GM19193 (cell line): ENCODE measurements around the gene SDSL.

Source experiments
- POLR2A ChIP-seq: IDR thresholded peaks from 4 replicates; pipeline ENCODE4 v1.6.1; 2011; ENCODE audit not compliant: insufficient read depth, insufficient read length; ENCODE audit errors: extremely low read depth

SDSL gene

DNA sequence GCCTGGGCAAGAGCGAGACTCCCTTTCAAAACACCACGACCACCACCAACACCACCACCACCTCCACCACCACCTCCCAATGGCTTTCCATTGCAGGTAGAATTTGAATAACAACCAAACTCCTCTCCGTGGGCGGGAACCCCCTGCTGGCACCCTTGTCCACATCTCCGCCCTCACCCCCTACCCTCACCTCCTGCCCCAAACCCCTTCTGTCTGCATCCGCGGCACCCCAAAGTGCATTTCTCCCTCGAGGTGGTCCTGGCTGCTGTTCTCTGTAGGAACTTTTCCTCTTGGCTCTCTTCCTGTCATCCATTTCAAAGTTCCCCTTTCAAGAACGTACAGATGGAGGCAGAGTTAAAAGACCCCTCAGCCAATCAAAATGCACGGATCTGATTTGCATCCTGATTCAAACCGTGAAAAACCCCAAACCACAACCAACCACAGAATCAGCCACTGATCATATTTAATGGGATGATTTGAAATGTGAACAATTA, 3.8 kb downstream of the SDSL start:
- no peak for TF ChIP-seq POLR2A

DNA sequence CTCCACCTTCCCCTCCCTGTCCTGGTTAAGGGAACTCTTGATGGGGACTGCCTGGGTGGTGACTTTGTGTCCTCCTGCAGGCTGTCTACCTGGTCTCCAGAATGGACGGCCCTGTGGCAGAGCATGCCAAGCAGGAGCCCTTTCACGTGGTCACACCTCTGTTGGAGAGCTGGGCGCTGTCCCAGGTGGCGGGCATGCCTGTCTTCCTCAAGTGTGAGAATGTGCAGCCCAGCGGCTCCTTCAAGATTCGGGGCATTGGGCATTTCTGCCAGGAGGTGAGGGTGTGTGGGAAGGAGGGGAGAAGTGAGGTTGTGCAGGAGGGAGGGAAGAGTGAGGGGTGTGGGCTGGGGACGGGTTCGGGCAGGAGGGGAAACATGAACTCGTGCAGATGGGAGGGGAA, 5.7 kb downstream of the SDSL start:
- no peak for TF ChIP-seq POLR2A

DNA sequence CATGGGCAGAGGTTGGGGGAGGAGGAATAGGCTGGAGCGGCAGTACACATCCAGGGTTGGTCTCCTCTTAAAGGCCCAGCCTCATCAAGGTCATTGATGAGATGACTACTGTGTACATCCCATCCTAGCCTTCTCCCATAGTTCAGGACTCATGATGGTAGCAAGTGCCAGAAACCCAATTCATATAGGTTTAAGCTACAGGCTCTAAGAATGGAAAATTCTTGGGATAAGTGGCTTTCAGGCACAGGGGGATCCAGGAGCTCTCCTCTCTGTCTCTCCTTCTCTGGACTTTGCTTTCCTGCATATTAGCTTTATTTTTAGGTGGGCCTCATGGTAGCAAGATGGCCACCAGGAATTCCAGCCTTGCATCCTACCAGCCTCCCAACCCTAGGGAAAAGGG, 6.3 kb downstream of the SDSL start:
- no peak for TF ChIP-seq POLR2A

DNA sequence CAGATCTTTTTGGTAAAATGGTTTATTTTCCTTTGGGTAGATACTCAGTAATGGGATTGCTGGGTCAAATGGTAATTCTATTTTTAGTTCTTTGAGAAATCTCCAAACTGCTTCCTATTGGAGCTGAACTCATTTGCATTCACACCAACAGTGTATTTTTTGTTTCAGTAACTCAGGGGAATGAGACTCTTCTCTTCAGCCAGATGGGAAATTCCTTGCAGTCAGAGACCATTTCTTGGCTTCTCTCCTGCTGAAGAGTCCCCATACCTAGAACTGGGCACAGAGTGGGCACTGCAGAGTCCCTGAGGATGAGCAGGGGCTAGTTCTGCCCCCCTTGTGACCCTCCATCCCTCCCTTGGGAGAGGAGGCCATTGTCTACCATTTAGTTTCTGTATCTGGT, 10.8 kb downstream of the SDSL start:
- TF ChIP-seq POLR2A = no peak

DNA sequence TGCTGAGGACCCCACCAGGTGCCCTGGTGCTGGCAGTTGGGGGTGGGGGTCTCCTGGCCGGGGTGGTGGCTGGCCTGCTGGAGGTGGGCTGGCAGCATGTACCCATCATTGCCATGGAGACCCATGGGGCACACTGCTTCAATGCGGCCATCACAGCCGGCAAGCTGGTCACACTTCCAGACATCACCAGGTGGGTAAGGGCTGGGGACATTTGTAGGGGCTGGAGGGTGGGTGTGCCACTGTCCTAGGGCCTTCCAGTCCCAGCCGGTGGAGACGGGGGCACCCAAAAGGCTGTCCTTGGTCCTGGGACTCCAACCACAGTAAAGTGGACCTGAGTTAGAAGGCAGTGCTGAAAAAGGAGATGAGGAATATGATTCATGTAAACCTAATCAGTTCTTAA, 13.2 kb downstream of the SDSL start:
- no peak for TF ChIP-seq POLR2A

DNA sequence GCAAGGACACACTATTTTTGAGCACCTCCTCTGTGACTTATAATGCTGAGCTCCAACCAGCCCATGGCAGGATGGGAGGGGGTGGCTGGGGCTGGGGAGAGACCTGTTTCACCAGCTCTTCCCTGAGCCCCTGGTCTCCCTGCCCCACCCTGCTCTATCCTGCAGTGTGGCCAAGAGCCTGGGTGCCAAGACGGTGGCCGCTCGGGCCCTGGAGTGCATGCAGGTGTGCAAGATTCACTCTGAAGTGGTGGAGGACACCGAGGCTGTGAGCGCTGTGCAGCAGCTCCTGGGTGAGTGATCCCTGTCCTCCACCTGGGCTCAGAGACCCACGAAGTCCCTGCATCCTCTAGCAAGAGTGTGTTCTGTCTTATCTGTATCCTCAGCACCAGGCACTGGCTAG, 14.4 kb downstream of the SDSL start:
- no peak for TF ChIP-seq POLR2A

DNA sequence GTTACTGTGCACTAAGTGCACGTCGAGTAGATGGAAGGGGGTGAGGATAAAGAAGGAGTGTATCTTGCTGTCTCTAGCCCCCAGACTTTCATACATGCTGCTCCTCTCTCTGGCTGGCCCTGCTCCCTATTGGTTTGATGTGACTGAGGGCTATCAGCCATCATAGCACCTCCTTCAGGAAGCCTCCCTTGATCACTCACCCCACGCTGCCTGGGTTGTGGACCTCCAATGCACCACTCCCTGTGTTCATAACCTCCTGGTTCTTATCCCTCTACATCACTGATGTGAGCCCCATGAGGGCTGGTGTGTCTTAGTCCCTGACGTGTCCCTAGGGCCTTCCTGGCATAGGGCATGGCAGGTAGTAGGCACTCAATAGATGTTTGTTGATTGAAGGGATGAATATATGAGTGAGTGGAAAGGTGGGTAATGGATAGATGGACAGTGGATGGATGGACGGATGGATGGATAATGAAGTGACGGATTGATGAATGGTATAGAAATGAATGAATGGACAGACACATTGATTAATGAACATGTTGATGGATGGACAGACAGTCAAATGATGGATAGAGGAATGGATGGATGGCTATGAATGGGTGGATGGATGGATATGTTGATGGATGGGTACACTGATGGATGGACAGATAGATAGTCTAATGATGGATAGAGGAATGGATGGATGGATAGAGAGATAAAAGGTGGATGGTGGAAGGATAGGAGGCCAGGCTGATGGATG, 15.0 kb downstream of the SDSL start:
- no peak for TF ChIP-seq POLR2A

DNA sequence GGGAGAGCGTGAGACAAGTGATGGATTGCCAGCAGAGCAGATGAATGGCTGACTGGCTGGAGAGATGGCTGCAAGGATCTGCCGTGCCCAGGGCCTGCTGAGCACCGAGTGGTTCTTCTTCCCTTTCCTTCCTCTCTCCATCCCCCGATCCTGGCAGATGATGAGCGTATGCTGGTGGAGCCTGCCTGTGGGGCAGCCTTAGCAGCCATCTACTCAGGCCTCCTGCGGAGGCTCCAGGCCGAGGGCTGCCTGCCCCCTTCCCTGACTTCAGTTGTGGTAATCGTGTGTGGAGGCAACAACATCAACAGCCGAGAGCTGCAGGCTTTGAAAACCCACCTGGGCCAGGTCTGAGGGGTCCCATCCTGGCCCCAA, 15.5 kb downstream of the SDSL start:
- no peak for TF ChIP-seq POLR2A

DNA sequence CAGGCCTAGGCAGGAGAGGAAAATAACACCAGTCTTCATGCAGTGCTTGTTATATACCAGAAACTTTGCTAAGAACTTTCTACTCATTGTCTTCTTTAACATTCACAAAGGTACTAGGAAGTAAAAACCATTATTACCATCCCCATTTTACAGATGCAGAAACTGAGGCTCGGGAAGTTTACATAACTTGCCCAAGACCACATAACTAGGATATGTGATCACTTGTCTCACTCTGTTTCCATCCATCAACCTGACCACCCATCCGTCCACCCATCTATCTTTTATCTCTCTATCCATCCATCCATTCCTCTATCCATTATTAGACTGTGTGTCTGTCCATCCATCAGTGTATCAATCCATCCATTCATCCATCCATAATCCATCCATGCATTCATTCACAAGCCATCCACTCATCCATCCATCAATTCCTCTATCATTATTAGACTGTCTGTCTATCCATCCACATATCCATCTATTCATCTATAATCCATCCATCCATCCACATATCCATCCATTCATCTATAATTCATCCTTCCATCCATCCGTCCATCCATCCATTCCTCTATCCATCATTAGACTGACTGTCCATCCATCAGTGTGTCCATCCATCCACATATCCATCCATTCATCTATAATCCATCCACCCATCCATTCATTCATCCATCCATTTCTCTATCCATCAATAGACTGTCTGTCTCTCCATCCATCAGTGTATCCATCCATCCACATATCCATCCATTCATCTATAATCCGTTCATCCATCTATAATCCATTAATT, 16.5 kb downstream of the SDSL start:
- TF ChIP-seq POLR2A = no peak

DNA sequence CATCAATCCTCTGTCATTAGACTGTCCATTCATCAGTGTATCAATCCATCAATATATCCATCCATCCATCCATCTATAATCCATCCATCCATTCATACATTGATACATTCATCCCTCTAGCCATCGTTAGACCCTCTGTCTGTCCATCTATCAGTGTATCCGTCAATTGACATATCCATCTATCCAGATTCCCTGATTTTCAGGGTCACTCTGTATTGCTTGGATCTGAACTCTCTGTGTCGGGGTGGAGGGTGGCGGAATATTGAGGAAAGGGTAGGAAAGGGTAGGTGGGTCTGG, 17.1 kb downstream of the SDSL start:
- TF ChIP-seq POLR2A = no peak

DNA sequence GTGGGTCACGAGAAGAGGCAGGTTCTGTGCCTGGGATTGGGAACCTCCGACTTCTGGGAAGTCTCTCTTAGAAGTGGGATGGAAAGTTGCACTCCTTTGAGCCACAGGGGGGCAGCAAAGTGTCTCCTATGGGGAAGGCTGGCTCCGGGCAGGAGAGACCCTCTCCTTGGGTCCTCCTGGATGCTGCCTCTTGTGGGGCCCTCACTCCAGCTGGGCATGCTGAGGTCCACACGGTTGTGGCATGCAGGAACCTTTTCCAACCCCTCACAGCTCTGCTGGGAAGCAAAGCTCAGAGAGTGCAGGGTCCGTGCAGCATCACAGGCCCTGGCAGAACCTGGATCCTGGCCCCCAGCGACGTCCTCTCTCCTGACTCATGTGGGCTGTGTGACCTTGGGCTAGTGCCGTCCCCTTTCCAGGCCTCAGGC, 17.4 kb downstream of the SDSL start:
- no peak for TF ChIP-seq POLR2A

DNA sequence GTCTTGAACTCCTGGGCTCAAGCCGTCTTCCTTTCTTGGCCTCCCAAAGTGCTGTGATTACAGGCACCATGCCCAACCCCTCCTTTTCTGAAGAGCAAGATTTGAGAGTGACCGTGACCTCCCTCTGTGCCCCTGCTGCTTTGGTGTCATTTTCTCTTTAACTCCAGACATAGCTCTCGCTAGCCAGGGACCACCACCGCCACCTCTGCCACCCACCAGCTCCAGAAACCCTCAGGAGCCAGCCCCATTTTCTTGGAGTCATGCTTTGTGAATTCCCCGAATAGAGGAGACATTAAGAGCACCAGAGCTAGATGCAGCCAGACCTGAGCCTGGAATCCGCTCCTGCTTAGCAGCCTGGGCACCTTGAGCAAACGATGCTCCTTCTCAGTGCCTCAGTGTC, 18.2 kb downstream of the SDSL start:
- TF ChIP-seq POLR2A = no peak

DNA sequence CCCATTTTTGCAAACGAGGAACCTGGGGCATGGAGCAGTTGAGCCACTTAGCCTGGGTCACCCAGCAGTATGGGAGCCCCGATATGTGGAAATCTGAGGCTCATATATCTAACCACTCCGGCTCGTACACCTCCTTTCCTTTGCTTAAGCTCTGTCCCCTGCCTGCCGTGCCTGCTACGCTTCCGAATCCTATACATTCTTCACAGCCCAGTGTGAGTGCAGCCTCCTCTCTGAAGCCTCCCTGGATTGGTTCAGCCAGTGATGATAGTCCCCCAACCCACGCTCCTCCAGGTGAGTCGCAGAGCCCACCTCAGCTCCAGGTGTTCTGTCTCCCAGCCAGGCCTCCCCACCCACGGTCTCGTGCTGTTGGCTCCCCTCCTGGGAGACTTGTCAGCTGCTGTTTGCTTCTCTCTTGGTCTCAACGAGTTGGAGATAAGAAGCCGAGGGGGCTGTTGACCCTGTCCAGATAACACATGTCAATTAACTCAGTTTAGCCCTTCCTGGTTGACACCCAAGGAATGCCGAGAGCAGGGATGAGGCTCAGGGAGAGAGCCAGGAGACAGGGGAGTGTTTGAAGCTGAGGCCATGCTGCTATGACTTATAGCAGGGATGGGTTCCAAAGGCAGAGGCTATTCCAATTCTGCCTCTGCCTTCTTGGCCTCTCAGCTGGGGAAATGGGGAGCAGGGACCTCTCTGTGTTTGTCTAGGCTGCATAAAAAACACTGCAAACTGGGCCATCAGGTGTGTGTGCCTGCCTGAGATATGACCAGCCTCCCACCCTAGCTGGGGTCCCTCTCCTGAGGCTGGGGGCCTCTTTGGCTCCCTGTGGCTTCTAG, 19.0 kb downstream of the SDSL start:
- no peak for TF ChIP-seq POLR2A

DNA sequence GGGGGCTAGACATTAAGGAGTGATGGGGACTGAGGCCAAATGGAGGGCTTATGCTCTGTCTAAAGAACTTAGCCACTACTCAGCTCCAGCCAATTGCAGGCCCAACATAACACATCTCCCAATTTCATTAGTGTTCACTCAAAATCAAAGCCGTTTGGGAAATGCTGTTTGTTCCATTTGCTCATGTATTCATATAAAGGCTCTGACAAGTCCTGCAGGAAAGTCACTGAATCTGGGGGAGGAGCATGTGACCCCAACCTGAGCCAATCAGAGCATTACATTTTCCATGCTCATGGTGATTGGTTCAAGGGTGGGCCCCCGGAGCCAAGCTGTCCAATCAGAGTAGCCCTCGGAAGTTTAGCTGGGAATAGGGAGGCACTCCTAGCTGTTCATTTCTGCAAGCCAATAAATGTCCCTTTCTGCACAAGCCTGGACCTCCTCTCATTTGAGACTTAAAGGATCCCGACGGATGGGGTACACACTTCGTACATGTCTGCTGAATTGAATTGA, 20.9 kb downstream of the SDSL start:
- no peak for TF ChIP-seq POLR2A

DNA sequence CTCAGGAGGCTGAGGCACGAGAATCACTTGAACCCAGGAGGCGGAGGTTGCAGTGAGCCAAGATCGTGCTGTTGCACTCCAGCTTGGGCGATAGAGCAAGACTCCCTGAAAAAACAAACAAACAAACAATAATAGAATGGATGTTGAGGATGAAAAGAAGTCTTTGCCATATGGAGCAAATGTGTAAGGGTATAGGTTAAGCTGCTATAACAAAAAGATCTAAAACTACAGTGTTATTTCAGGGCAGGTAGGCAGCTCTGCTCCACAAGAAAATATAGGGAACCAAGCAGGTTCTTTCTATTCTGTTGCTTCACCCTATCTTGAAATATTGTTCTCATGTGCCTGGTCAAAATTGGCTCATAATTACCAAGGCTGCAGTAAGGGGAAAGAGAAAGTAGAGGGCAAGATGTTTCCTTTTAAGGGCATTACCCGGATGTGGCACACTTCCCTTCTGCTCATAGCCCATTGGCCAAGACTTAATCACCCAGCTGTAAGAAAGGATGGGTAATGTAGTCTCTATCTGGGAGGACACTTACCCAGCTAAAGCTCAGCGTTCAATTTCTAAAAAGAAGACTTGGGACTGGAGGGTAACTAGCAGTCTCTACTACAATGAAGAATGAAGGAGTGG, 23.5 kb downstream of the SDSL start:
- no peak for TF ChIP-seq POLR2A
